GM19397 (cell line): Measurements from ENCODE around the gene PCSK5.
"Not testable (repeated sequence)": the region's sequence is repeated elsewhere in the genome, so short reads cannot be mapped to it uniquely, and the experiment has no call there.

Experiments
- ATAC-seq: cut with Tn5 transposase; IDR thresholded peaks from one replicate; pipeline ENCODE4 v1.9.1; 2021; ENCODE audit warnings: mild to moderate bottlenecking, moderate library complexity; ENCODE audit not compliant: unreplicated experiment

PCSK5 gene

GRCh38 chr9:76338418-76338817, 447.9 kb downstream of the PCSK5 start:
- no peak for ATAC-seq

GRCh38 chr9:76341616-76342015, 451.1 kb downstream of the PCSK5 start:
- no peak for ATAC-seq

GRCh38 chr9:76342201-76342600, 451.7 kb downstream of the PCSK5 start:
- ATAC-seq = no peak

- no peak for ATAC-seq
Observed at GRCh38 chr9:76342858-76343257, 452.4 kb downstream of the PCSK5 start.

- no peak for ATAC-seq
Observed at GRCh38 chr9:76349865-76350264, 459.4 kb downstream of the PCSK5 start.

- no peak for ATAC-seq
Observed at GRCh38 chr9:76351006-76351405, 460.5 kb downstream of the PCSK5 start.

GRCh38 chr9:76352026-76352620, 461.6 kb downstream of the PCSK5 start:
- no peak for ATAC-seq

GRCh38 chr9:76353280-76353679, 462.8 kb downstream of the PCSK5 start:
- ATAC-seq = no peak

- no peak for ATAC-seq
Observed at GRCh38 chr9:76354221-76354620, 463.7 kb downstream of the PCSK5 start.

- ATAC-seq = no peak
Observed at GRCh38 chr9:76355886-76356285, 465.4 kb downstream of the PCSK5 start.

- ATAC-seq = no peak
Observed at GRCh38 chr9:76357555-76357954, 467.1 kb downstream of the PCSK5 start.

- ATAC-seq = no peak
Observed at GRCh38 chr9:76358628-76359280, 468.3 kb downstream of the PCSK5 start.

- no peak for ATAC-seq
Observed at GRCh38 chr9:76359365-76359764, 468.9 kb downstream of the PCSK5 start.

GRCh38 chr9:76359766-76360165, 469.3 kb downstream of the PCSK5 start:
- no peak for ATAC-seq

- ATAC-seq = not testable (repeated sequence)
Observed at GRCh38 chr9:76362332-76363031, 472.0 kb downstream of the PCSK5 start.

- no peak for ATAC-seq
Observed at GRCh38 chr9:76363032-76363395, 472.5 kb downstream of the PCSK5 start.

- no peak for ATAC-seq
Observed at GRCh38 chr9:76365028-76365427, 474.6 kb downstream of the PCSK5 start.

- ATAC-seq = no peak
Observed at GRCh38 chr9:76366275-76366674, 475.8 kb downstream of the PCSK5 start.

GRCh38 chr9:76369583-76369982, 479.1 kb downstream of the PCSK5 start:
- ATAC-seq = no peak

GRCh38 chr9:76370396-76371023, 480.0 kb downstream of the PCSK5 start:
- no peak for ATAC-seq

GRCh38 chr9:76371901-76372300, 481.4 kb downstream of the PCSK5 start:
- ATAC-seq = no peak

GRCh38 chr9:76372336-76372735, 481.9 kb downstream of the PCSK5 start:
- no peak for ATAC-seq
